ENCODE data around the gene RNF223.

DNA sequence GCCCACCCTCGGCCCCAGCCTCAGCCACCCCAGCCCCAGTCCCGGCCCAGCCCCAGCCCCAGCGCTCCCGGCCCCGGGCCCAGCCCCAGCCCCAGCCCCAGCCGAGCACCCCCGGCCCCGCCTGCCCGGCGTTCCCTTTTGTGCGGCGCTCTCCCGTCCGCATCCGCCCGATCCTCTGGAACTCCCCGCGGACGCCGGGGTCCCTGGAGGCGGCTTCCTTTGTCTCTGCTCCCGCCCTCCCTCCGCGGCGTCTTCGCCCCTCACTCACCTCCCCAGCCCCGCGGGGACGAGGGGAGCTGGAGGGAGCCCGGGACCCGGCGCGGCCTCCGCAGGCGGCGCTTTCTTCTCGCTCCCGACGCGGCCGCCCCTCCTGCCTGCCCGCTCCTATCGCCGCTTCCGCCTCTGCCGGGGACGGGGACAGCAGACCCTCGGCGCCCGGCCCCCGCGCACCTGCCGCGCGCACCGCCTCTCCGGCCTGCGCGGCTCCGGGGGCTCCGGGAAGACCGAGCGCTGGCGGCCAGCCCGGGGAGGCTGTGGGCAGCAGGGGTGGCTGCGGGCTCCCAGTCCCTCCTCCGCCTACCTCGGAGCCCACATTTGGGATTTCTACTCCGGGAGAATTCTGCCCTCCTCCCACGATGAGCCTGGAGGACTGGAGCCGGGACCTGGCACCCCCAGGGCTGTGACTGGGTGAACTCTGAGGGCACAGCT, 40.2 kb downstream of the RNF223 start:
- TF ChIP-seq, protein P1, sequence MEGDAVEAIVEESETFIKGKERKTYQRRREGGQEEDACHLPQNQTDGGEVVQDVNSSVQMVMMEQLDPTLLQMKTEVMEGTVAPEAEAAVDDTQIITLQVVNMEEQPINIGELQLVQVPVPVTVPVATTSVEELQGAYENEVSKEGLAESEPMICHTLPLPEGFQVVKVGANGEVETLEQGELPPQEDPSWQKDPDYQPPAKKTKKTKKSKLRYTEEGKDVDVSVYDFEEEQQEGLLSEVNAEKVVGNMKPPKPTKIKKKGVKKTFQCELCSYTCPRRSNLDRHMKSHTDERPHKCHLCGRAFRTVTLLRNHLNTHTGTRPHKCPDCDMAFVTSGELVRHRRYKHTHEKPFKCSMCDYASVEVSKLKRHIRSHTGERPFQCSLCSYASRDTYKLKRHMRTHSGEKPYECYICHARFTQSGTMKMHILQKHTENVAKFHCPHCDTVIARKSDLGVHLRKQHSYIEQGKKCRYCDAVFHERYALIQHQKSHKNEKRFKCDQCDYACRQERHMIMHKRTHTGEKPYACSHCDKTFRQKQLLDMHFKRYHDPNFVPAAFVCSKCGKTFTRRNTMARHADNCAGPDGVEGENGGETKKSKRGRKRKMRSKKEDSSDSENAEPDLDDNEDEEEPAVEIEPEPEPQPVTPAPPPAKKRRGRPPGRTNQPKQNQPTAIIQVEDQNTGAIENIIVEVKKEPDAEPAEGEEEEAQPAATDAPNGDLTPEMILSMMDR (IDR thresholded peaks at IDR 0.05; ENCODE audit: control extremely low read depth in 1 of 3, insufficient read depth in 1 of 3, low read depth in 1 of 3, low read length in 3 of 3) = no peak
- no peak for TF ChIP-seq TAF1 (IDR thresholded peaks at IDR 0.05; ENCODE audit: low read depth, low read length)
- TF ChIP-seq RXRA (IDR thresholded peaks at IDR 0.05; ENCODE audit: insufficient read depth, low read depth, low read length) = no peak
- no peak for TF ChIP-seq POLR2AphosphoS5 (IDR thresholded peaks at IDR 0.05; ENCODE audit: low read depth, low read length)
- TF ChIP-seq CHD2 (IDR thresholded peaks at IDR 0.05; ENCODE audit: low read length) = no peak
- TF ChIP-seq RNF2 (IDR thresholded peaks at IDR 0.05; ENCODE audit: borderline replicate concordance, low read depth, low read length, missing control alignments, poor library complexity, severe bottlenecking) = no peak
- TF ChIP-seq USF2 (IDR thresholded peaks at IDR 0.05; ENCODE audit: low read length) = no peak
- TF ChIP-seq EZH2 (IDR thresholded peaks at IDR 0.05; ENCODE audit: low read depth, low read length, severe bottlenecking) = no peak
- no peak for TF ChIP-seq EP300 (IDR thresholded peaks at IDR 0.05; ENCODE audit: borderline replicate concordance in 1 of 2, low read depth in 2 of 2, low read length in 2 of 2)
- TF ChIP-seq SUZ12 (IDR thresholded peaks at IDR 0.05; ENCODE audit: low read length) = no peak; the same call in 1 of the 2 replicates
- TF ChIP-seq CBX5 (IDR thresholded peaks at IDR 0.05; ENCODE audit: low read depth, low read length) = no peak

Measured in H1 (cell line).